HFF-Myc (cell line): ENCODE results near the gene RSPH9.

Experiments
- DNase-seq: peaks from one replicate; pipeline ENCODE4 v3.0.0-alpha.2; 2011; ENCODE audit warnings: low read depth; ENCODE audit errors: extremely low read depth
- H3K4me3 ChIP-seq: replicated peaks from 2 replicates; pipeline ENCODE4 v1.5.1; 2011; ENCODE audit warnings: low read depth, mild to moderate bottlenecking, control low read depth, low read length
- TF ChIP-seq, protein P1 (sequence below): IDR thresholded peaks from 2 replicates; pipeline ENCODE4 v1.5.1; 2012; ENCODE audit warnings: mild to moderate bottlenecking, low read depth, low read length, control low read depth; ENCODE audit errors: missing control alignments

Gene RSPH9

DNA sequence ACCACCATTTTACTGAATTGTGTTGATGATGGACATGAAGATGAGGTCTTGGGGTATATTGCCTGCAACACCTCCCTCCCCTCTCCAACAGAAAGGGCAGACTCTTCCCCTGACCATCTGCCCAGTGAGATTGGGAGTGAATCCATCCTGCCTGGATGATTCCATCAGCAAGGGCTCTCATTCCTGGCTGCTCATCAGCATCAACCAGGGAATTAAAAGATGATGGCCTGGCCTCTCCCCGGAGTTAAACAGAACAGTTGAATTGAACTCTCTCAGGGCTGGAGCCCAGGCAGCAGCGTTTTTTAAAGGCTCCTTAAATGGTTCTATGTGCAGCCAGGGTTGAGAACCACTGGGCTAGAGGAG, 57.3 kb downstream of the RSPH9 start:
- TF ChIP-seq, protein P1, sequence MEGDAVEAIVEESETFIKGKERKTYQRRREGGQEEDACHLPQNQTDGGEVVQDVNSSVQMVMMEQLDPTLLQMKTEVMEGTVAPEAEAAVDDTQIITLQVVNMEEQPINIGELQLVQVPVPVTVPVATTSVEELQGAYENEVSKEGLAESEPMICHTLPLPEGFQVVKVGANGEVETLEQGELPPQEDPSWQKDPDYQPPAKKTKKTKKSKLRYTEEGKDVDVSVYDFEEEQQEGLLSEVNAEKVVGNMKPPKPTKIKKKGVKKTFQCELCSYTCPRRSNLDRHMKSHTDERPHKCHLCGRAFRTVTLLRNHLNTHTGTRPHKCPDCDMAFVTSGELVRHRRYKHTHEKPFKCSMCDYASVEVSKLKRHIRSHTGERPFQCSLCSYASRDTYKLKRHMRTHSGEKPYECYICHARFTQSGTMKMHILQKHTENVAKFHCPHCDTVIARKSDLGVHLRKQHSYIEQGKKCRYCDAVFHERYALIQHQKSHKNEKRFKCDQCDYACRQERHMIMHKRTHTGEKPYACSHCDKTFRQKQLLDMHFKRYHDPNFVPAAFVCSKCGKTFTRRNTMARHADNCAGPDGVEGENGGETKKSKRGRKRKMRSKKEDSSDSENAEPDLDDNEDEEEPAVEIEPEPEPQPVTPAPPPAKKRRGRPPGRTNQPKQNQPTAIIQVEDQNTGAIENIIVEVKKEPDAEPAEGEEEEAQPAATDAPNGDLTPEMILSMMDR: no peak
- H3K4me3 ChIP-seq: no peak overlapping the region
- DNase-seq: no peak

DNA sequence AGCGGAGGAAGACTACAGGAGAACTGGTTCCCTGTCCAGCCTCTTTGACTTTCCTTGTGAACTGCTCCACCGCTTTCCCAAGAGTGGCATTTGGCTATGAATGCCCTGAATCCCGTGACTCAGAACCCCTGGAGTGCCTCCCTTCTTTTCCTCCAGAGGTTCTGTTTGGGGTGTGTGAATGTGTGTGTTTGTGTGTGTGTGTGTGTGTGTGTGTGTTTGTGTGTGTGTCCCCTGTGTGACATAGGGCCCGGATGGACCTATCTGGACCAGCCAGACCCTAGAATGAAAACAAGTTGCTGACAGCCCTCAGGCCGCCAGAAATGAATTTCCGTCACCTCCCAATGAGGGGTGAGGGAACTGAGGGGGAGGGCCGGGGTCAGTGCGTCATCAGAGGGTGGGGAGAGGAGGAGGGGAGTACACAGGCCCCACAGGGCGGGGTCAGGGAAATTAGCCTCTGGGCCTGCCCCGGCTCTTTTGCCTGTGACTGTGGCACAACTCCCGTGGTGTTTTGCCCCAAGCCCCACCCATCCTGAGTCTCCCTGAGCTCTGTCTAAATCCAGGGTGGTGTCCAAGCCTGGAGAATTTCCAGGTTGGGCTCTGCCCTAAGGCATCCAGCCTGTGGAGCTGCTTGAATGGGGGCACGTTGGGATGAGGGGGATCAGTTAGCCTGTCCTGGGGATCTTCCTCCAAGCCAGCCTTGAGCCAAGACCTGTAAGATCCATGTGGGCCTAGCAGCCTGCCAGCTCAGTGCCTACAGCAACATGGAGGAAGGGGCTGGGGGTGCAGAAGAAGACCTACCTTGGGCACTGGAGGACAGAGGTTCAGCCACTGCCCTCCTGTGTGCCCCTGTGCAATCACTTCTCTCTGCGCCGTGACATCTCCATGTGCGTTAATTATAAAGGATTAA, 58.0 kb downstream of the RSPH9 start:
- TF ChIP-seq, protein P1: no peak
- peak; percentile 63 for DNase-seq
- no peak overlapping the region for H3K4me3 ChIP-seq

DNA sequence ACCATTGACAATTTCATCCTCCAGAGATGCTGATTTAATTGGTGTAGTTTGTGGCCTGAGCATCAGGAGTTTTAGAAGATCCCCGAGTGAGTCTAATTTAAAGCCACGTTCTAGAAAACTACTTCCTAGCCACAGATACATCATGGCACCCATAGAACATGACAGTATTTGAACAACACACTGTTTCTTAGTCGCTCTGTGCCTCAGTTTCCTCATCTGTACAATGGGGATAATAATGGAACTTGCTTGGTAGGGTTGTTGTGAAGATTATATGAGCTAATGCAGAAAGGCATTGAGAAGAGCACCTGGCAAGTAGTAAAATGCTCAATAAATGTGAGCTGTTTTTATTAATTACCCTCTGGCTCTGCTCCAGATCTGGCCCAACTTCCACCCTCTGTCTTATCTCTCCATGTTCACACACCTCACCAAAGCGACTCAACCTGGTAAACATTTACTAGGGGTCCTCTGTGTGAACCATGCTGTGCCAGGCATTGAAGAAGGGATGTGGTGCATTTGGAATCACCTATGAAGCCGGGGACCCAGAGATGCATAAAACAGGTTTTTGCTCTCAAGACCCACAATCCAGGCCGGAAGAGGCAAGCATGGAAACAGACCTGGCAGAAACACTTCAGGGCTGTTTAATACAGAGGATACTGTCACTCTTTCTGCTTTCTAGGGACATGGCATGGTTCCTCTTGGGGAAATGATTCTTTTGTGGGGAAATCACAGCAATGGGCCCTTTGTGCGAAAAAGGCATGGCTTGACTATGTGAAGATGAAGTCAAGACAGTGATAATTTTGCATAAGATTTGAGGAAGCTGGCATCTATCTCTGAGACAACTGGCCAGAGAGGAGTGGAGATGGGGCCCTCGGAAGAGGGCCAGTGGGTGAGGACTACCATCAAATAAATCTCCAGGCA, 58.9 kb downstream of the RSPH9 start:
- TF ChIP-seq, protein P1: no peak
- H3K4me3 ChIP-seq: no peak overlapping the region
- no peak for DNase-seq

DNA sequence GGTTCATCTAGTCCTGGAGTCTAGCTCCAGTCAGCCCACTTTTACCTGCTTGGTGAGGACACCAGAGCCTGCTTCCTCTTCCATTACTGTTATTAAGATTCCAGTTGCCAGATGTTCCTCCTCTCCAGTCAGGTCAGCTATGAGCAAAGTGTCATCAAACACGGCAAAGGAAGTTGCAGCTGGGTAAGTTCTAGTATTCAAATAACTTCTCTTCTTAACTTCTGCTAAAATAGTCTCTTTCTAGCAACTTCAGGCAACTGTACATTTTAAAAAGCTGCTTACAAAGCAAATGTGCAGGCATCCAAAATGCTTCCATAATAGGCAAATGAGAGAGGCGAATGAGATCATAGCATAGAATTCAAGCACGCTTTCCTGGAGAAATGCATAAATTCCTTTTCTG, 61.2 kb downstream of the RSPH9 start:
- no peak for DNase-seq
- no peak overlapping the region for H3K4me3 ChIP-seq
- TF ChIP-seq, protein P1: no peak

DNA sequence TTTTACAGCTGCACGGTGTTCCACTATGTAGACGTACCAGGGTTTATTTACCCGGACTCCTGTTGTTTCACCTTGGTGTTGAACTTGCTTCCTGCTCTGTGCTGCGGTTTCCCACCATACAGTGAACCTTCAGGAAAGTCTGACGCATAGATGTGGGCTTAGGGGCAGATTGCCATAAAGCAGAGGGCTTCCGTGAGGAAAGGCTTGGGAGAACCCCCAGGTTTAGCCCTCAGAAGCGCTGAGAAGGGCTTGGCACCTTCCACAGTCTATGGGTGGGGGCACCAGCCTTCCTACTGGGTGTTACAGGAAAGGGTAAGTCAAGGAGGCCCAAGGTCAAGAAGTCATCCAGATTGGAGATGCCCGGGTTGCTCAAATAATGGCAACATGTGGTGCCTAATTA, 62.0 kb downstream of the RSPH9 start:
- DNase-seq: no peak
- TF ChIP-seq, protein P1: no peak
- H3K4me3 ChIP-seq: no peak overlapping the region

DNA sequence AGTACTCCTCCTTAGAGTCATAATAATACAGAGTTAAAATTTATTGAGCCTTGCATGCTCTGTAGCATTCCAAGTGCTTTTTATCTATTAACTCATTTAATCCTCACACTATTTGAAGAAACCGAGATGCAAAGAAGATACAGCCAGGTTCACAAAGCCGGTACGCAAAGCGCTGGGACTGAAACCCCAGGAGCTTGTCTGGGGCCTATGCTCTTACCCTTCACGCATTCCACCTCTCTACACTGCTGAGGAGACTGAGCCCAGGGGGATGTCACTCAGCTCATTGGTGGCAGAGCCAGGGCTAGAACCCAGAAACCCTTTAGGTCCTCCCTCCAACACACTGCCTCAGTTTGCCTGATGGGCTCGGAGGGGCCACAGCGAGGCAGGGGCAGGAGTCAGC, 62.4 kb downstream of the RSPH9 start:
- H3K4me3 ChIP-seq: no peak overlapping the region
- TF ChIP-seq, protein P1: no peak
- no peak for DNase-seq
